ENCODE measurements around the gene TCEA2.

DNA sequence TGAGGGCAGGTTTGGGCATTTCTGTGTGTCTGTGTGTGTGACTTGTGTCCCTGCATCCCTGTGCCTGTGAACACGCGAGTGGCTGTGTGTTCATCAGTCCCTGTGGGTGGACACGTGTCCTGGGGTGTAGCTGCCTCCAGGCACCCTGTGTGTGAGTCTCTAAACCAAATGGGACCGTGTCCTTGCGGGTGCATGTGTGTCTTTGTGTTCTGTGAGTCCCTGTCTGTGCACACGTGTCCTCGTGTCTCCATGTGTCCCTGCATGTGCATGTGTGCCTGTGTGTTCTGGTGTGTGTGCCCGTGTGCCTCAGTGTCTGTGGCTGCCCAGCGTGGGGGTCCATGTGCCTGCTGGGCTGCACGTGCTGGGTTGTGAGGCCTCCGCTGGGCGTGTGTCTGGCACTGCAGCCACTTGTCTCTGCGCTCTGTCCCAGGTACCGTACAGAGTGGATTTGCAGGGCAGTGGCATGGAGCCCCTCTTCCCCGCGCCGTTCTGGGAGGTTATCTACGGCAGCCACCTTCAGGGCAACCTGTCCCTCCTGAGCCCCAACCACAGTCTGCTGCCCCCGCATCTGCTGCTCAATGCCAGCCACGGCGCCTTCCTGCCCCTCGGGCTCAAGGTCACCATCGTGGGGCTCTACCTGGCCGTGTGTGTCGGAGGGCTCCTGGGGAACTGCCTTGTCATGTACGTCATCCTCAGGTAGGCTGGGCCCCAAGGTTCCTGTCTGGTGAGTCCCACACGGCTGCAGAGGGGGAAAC, 29.4 kb downstream of the TCEA2 start:
- TF ChIP-seq CTCF (IDR thresholded peaks at IDR 0.05) (no peak), POLR2A (IDR thresholded peaks at IDR 0.05) (no peak), POLR2AphosphoS5 (IDR thresholded peaks at IDR 0.05) (no peak)

Measured in prostate gland (tissue), 2 donors.